ENCODE data around the gene TMUB2. TPM values are rescaled to one million over a fixed set of nuclear protein-coding genes. Genes with fewer than 3 reads are reported as not detected.
"Not testable (repeated sequence)": the region's sequence is repeated elsewhere in the genome, so short reads cannot be mapped to it uniquely, and the experiment has no call there.

TMUB2 gene
- total RNA-seq, 2 experiments from 2014 or later: 33.3 to 34.8 TPM

- Histone ChIP-seq H3K4me3 (ENCODE audit: low read length) (no peak overlapping the region), H3K9me3 (ENCODE audit: control insufficient read depth in 1 of 2, insufficient read depth in 1 of 2, low read length in 2 of 2) (no peaks in the 10 kb centered on the region), H3K27ac (ENCODE audit: low read depth in 1 of 2, low read length in 2 of 2) (no peak overlapping the region), H3K27me3 (ENCODE audit: control insufficient read depth in 1 of 2, insufficient read depth in 2 of 2, low read length in 2 of 2) (no peaks in the 10 kb centered on the region), H3K4me1 (ENCODE audit: insufficient read depth, low read length) (peaks cover 14% of the 10 kb centered on the region), H3K36me3 (ENCODE audit: insufficient read depth, low read length) (no peaks in the 10 kb centered on the region)
- H3K36me3 Mint-ChIP-seq (ENCODE audit: low read depth): no peaks in the 10 kb centered on the region
- intact Hi-C loops (cut with DNase I, micrococcal nuclease): loop anchor here (5.0 kb wide), 4 partner anchors 57 to 202 kb away; partner anchors contain the start of gene GRN (in 1 of the 2)
- ChIA-PET POLR2A (interaction anchor here (0.7 kb wide), 1 partner anchor 180 kb away, joined by 4 read pairs; no protein-coding TSS in a partner anchor), CTCF (interaction anchor here (1.0 to 1.3 kb wide), 2 partner anchors 23 to 65 kb away, joined by 3 read pairs; no protein-coding TSS in a partner anchor)
- ATAC-seq (ENCODE audit: poor library complexity) (no peak), DNase-seq (no peak)
- no peak for TF ChIP-seq CTCF (IDR thresholded peaks at IDR 0.05)
- H3K4me1 Mint-ChIP-seq (ENCODE audit: low read depth): peaks cover 7% of the 10 kb centered on the region
- H3K9me3 Mint-ChIP-seq: no peaks in the 10 kb centered on the region
- H3K27me3 Mint-ChIP-seq: no peaks in the 10 kb centered on the region
- H3K27ac Mint-ChIP-seq: no peak overlapping the region
- peak overlapping the region; percentile 17 for H3K4me3 Mint-ChIP-seq
Measured at GRCh38 chr17:44144966-44145739, 41.6 kb upstream of the TMUB2 start.

GRCh38 chr17:44146375-44147346 lies 40.1 kb upstream of the TMUB2 start:
- DNase-seq: no peak
- intact Hi-C loops (cut with DNase I, micrococcal nuclease): no loop called here
- Histone ChIP-seq H3K27ac (ENCODE audit: low read depth in 1 of 2, low read length in 2 of 2) (no peak overlapping the region), H3K9me3 (ENCODE audit: control insufficient read depth in 1 of 2, insufficient read depth in 1 of 2, low read length in 2 of 2) (no peaks in the 10 kb centered on the region), H3K4me3 (ENCODE audit: low read length) (no peak overlapping the region), H3K36me3 (ENCODE audit: insufficient read depth, low read length) (no peaks in the 10 kb centered on the region), H3K4me1 (ENCODE audit: insufficient read depth, low read length) (peaks cover 9% of the 10 kb centered on the region), H3K27me3 (ENCODE audit: control insufficient read depth in 1 of 2, insufficient read depth in 2 of 2, low read length in 2 of 2) (no peaks in the 10 kb centered on the region)
- H3K27ac Mint-ChIP-seq: no peak overlapping the region
- ATAC-seq (ENCODE audit: poor library complexity): no peak
- H3K4me1 Mint-ChIP-seq (ENCODE audit: low read depth): peaks cover 3% of the 10 kb centered on the region
- no peaks in the 10 kb centered on the region for H3K27me3 Mint-ChIP-seq
- CTCF ChIA-PET: interaction anchor here (1.3 kb wide), 1 partner anchor 22 kb away, joined by 3 read pairs; no protein-coding TSS in a partner anchor
- POLR2A ChIA-PET: no interaction called here
- H3K36me3 Mint-ChIP-seq (ENCODE audit: low read depth): no peaks in the 10 kb centered on the region
- no peak for TF ChIP-seq CTCF (IDR thresholded peaks at IDR 0.05)
- H3K4me3 Mint-ChIP-seq: no peak overlapping the region
- no peaks in the 10 kb centered on the region for H3K9me3 Mint-ChIP-seq

GRCh38 chr17:44147812-44148211 lies 39.0 kb upstream of the TMUB2 start:
- intact Hi-C loops (cut with DNase I, micrococcal nuclease): no loop called here
- Mint-ChIP-seq H3K27ac (no peak overlapping the region), H3K4me3 (no peak overlapping the region), H3K27me3 (no peaks in the 10 kb centered on the region), H3K4me1 (ENCODE audit: low read depth) (no peaks in the 10 kb centered on the region), H3K9me3 (no peaks in the 10 kb centered on the region), H3K36me3 (ENCODE audit: low read depth) (no peaks in the 10 kb centered on the region)
- H3K9me3 ChIP-seq (ENCODE audit: control insufficient read depth in 1 of 2, insufficient read depth in 1 of 2, low read length in 2 of 2): no peaks in the 10 kb centered on the region
- no peak for TF ChIP-seq CTCF (IDR thresholded peaks at IDR 0.05)
- H3K4me3 ChIP-seq (ENCODE audit: low read length): no peak overlapping the region
- POLR2A ChIA-PET: no interaction called here
- no peaks in the 10 kb centered on the region for H3K36me3 ChIP-seq (ENCODE audit: insufficient read depth, low read length)
- H3K27me3 ChIP-seq (ENCODE audit: control insufficient read depth in 1 of 2, insufficient read depth in 2 of 2, low read length in 2 of 2): no peaks in the 10 kb centered on the region
- ATAC-seq (ENCODE audit: poor library complexity) (no peak), DNase-seq (no peak)
- CTCF ChIA-PET: no interaction called here
- H3K27ac ChIP-seq (ENCODE audit: low read depth in 1 of 2, low read length in 2 of 2): no peak overlapping the region
- H3K4me1 ChIP-seq (ENCODE audit: insufficient read depth, low read length): no peaks in the 10 kb centered on the region

- POLR2A ChIA-PET; H3K4me3 Mint-ChIP-seq; H3K4me1 ChIP-seq (ENCODE audit: insufficient read depth, low read length); ATAC-seq (ENCODE audit: poor library complexity); H3K27me3 Mint-ChIP-seq; H3K36me3 ChIP-seq (ENCODE audit: insufficient read depth, low read length); intact Hi-C loops (cut with DNase I, micrococcal nuclease); H3K4me1 Mint-ChIP-seq (ENCODE audit: low read depth); H3K27ac ChIP-seq (ENCODE audit: low read depth in 1 of 2, low read length in 2 of 2); DNase-seq; H3K27me3 ChIP-seq (ENCODE audit: control insufficient read depth in 1 of 2, insufficient read depth in 2 of 2, low read length in 2 of 2); CTCF ChIA-PET; H3K27ac Mint-ChIP-seq; H3K9me3 ChIP-seq (ENCODE audit: control insufficient read depth in 1 of 2, insufficient read depth in 1 of 2, low read length in 2 of 2); H3K4me3 ChIP-seq (ENCODE audit: low read length); H3K36me3 Mint-ChIP-seq (ENCODE audit: low read depth); H3K9me3 Mint-ChIP-seq: not testable (repeated sequence)
Measured at GRCh38 chr17:44149066-44149465, 37.7 kb upstream of the TMUB2 start.

Measured in CD4-positive, alpha-beta T cell (primary cell).